Activated CD4-positive, alpha-beta T cell treated with anti-CD3 and anti-CD28 coated beads, Interleukin-2, amount 10 ng/mL, durations not matched to agents 24 days and 14 days (primary cell): ENCODE data around the gene PCDH9. TPM values are rescaled to one million over a fixed set of nuclear protein-coding genes. Genes with fewer than 3 reads are reported as not detected.
"Not testable (repeated sequence)": the region's sequence is repeated elsewhere in the genome, so short reads cannot be mapped to it uniquely, and the experiment has no call there.

Experiments
- DNase-seq: peaks from one replicate; pipeline ENCODE4 v3.0.0; 2022
- H3K27ac Mint-ChIP-seq: one replicate; pipeline ENCODE4 v1.8.0; 2022; ENCODE audit warnings: mild to moderate bottlenecking, mixed read lengths
- H3K27me3 Mint-ChIP-seq: one replicate; pipeline ENCODE4 v1.8.0; 2022; ENCODE audit warnings: mixed read lengths
- H3K36me3 Mint-ChIP-seq: one replicate; pipeline ENCODE4 v1.8.0; 2022; ENCODE audit warnings: low read depth, mild to moderate bottlenecking, mixed read lengths
- H3K4me1 Mint-ChIP-seq: one replicate; pipeline ENCODE4 v1.8.0; 2021; ENCODE audit warnings: mixed read lengths
- H3K4me3 Mint-ChIP-seq: one replicate; pipeline ENCODE4 v1.8.0; 2022; ENCODE audit warnings: mild to moderate bottlenecking, moderate library complexity, mixed read lengths
- H3K9me3 Mint-ChIP-seq: one replicate; pipeline ENCODE4 v1.8.0; 2021; ENCODE audit warnings: mixed read lengths
- intact Hi-C: fragments of 100-400 bp; cut with micrococcal nuclease; formaldehyde crosslinking; loops from one replicate; pipeline ENCODE4 v1.15.1; 2023
- total RNA-seq: library from RNA; stranded (reverse); gene quantifications from 2 replicates; pipeline ENCODE4 v1.2.3, GENCODE V29; 2022

The PCDH9 gene
- total RNA-seq, 1 donor from 2014 or later = 0.09 TPM

DNA sequence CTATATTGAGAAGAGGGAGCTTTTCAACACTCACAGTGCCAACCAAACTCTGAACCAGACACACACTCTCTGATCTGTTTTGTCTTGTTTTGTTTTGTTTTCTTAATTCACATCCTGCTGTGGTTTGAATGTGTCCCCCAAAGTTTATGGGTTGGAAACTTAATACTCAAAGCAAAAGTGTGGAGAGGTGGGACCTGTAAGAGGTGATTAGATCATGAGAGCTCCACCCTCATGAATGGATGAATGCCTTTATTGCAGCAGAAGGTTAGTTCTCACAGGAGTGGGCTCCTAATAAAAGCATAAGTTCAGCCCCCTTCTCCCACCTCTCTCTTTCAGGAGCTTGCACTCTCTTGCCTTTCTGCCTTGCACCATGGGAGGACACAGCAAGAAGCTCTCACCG, 957.1 kb downstream of the PCDH9 start:
- DNase-seq = no peak
- Mint-ChIP-seq H3K27me3 (no peaks in the 10 kb centered on the region), H3K36me3 (no peaks in the 10 kb centered on the region), H3K4me1 (no peaks in the 10 kb centered on the region), H3K9me3 (peaks cover 7% of the 10 kb centered on the region), H3K4me3 (no peak overlapping the region), H3K27ac (no peak overlapping the region)
- intact Hi-C loops = no loop called here

- Mint-ChIP-seq H3K4me3 (no peak overlapping the region), H3K9me3 (peaks cover 3% of the 10 kb centered on the region), H3K27ac (no peak overlapping the region), H3K36me3 (no peaks in the 10 kb centered on the region), H3K27me3 (no peaks in the 10 kb centered on the region), H3K4me1 (no peaks in the 10 kb centered on the region)
- intact Hi-C loops = no loop called here
- DNase-seq = no peak
Observed at GRCh38 chr13:66266761-66267160, 963.4 kb downstream of the PCDH9 start.

- intact Hi-C loops = no loop called here
- no peak for DNase-seq
- H3K4me3 Mint-ChIP-seq = no peak overlapping the region
- no peaks in the 10 kb centered on the region for H3K4me1 Mint-ChIP-seq
- H3K27ac Mint-ChIP-seq = no peak overlapping the region
- H3K9me3 Mint-ChIP-seq = peaks cover 3% of the 10 kb centered on the region
- no peaks in the 10 kb centered on the region for H3K27me3 Mint-ChIP-seq
- no peaks in the 10 kb centered on the region for H3K36me3 Mint-ChIP-seq
Observed at GRCh38 chr13:66266348-66266747, 963.8 kb downstream of the PCDH9 start.

DNA sequence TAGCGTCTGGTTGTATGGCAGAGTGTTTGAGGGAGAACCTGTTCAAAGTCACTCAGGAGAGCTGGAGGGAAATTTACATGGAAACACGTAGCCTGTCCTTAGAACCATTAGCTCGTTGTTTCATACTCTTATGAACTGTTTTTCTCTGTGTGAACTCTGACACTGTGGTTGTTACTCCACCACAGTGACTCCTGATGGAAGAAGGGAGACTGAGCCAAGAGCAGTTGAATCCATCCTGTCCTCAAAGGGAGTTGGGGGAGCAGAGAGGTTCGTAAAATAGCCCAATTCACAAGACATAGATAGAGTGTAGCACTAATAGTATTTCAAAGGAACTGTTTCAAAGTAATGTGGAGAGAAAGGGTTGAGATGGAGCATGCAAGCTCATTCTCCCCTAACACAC, 964.8 kb downstream of the PCDH9 start:
- Mint-ChIP-seq H3K27me3 (no peaks in the 10 kb centered on the region), H3K36me3 (no peaks in the 10 kb centered on the region), H3K4me3 (no peak overlapping the region), H3K27ac (no peak overlapping the region), H3K9me3 (peaks cover 3% of the 10 kb centered on the region), H3K4me1 (no peaks in the 10 kb centered on the region)
- intact Hi-C loops = no loop called here
- no peak for DNase-seq

- intact Hi-C loops = no loop called here
- DNase-seq = no peak
- no peaks in the 10 kb centered on the region for H3K36me3 Mint-ChIP-seq
- peaks cover 3% of the 10 kb centered on the region for H3K9me3 Mint-ChIP-seq
- no peaks in the 10 kb centered on the region for H3K27me3 Mint-ChIP-seq
- no peaks in the 10 kb centered on the region for H3K4me1 Mint-ChIP-seq
- no peak overlapping the region for H3K4me3 Mint-ChIP-seq
- no peak overlapping the region for H3K27ac Mint-ChIP-seq
Observed at GRCh38 chr13:66264971-66265370, 965.2 kb downstream of the PCDH9 start.

GRCh38 chr13:66262330-66262729, 967.8 kb downstream of the PCDH9 start:
- no peak for DNase-seq
- Mint-ChIP-seq H3K27me3 (no peaks in the 10 kb centered on the region), H3K27ac (no peak overlapping the region), H3K4me1 (no peaks in the 10 kb centered on the region), H3K4me3 (no peak overlapping the region), H3K36me3 (no peaks in the 10 kb centered on the region), H3K9me3 (no peaks in the 10 kb centered on the region)
- intact Hi-C loops = no loop called here

DNA sequence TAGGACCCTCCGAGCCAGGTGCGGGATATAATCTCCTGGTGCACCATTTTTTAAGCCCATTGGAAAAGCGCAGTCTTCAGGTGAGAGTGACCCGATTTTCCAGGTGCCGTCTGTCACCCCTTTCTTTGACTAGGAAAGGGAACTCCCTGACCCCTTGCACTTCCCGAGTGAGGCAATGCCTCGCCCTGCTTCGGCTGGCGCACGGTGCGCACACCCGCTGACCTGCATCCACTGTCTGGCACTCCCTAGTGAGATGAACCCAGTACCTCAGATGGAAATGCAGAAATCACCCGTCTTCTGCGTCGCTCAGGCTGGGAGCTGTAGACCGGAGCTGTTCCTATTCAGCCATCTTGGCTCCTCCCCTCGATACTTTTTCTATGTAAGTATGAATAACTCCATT, 970.7 kb downstream of the PCDH9 start:
- H3K4me1 Mint-ChIP-seq, H3K27me3 Mint-ChIP-seq, H3K36me3 Mint-ChIP-seq, DNase-seq, intact Hi-C loops, H3K9me3 Mint-ChIP-seq, H3K27ac Mint-ChIP-seq, H3K4me3 Mint-ChIP-seq: not testable (repeated sequence)
